Measurements from ENCODE around the gene PBRM1. TPM values are rescaled to one million over a fixed set of nuclear protein-coding genes. Genes with fewer than 3 reads are reported as not detected.

PBRM1 gene
- total RNA-seq, 1 donor from 2014 or later: 131 TPM

DNA sequence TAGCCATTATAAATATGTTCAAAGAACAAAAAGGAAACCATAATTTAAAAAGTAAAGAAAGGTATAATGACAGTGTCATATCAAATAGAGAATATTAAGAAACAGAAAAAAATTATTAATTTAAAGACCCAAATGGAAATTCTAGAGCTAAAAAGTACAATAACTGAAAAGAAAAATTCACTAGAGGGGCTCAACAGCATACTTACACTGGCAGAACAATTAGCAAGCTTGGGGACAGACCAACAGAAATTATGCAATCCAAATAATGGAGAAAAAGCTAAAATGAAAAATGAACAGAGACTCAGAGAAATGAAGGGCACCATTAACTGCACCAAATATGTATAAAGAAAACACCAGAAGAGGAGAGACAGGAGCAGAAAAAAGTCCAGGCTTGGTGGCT is 33.9 kb upstream of the PBRM1 start:
- Mint-ChIP-seq H3K27me3 (no peaks in the 10 kb centered on the region), H3K9me3 (ENCODE audit: low read depth) (no peaks in the 10 kb centered on the region), H3K4me1 (ENCODE audit: low read depth) (no peaks in the 10 kb centered on the region), H3K36me3 (ENCODE audit: insufficient read depth) (peaks cover 12% of the 10 kb centered on the region), H3K4me3 (ENCODE audit: low read depth) (no peak overlapping the region), H3K27ac (no peak overlapping the region)
- DNase-seq (ENCODE audit: low spot score, unreplicated experiment): no peak
- TF ChIP-seq, protein P1, sequence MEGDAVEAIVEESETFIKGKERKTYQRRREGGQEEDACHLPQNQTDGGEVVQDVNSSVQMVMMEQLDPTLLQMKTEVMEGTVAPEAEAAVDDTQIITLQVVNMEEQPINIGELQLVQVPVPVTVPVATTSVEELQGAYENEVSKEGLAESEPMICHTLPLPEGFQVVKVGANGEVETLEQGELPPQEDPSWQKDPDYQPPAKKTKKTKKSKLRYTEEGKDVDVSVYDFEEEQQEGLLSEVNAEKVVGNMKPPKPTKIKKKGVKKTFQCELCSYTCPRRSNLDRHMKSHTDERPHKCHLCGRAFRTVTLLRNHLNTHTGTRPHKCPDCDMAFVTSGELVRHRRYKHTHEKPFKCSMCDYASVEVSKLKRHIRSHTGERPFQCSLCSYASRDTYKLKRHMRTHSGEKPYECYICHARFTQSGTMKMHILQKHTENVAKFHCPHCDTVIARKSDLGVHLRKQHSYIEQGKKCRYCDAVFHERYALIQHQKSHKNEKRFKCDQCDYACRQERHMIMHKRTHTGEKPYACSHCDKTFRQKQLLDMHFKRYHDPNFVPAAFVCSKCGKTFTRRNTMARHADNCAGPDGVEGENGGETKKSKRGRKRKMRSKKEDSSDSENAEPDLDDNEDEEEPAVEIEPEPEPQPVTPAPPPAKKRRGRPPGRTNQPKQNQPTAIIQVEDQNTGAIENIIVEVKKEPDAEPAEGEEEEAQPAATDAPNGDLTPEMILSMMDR (IDR thresholded peaks at IDR 0.05; ENCODE audit: unreplicated experiment): no peak

DNA sequence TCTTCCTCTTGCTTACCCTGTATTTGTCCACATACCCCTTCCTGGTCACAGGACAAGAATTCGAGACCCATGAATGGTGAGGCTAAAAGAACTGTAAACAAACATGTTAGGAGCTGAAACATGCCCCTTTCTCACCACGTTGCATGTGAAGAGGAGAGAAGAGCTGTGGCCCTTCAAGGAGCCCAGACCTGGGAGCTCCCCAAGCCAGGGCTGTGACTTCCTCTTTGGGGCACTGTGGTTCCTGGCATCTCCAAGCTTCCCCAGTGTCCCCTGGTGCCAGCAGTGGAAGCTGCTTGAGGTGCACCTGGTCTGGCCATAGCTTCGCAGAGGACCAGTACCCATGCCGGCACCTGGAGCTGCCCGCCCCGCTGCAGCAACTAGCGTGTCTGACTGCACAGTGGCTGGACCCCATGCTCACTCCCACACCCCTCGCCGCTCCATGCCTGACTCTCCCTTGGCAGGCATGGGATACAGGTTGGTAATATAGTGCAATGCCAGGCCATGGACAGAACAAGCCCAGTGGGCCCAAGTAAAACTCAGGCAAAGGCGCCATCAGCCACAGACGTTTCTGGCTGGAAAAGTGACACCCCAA is 30.1 kb upstream of the PBRM1 start:
- TF ChIP-seq, protein P1 (IDR thresholded peaks at IDR 0.05; ENCODE audit: unreplicated experiment): no peak
- H3K4me3 Mint-ChIP-seq (ENCODE audit: low read depth): no peak overlapping the region
- H3K27me3 Mint-ChIP-seq: no peaks in the 10 kb centered on the region

DNA sequence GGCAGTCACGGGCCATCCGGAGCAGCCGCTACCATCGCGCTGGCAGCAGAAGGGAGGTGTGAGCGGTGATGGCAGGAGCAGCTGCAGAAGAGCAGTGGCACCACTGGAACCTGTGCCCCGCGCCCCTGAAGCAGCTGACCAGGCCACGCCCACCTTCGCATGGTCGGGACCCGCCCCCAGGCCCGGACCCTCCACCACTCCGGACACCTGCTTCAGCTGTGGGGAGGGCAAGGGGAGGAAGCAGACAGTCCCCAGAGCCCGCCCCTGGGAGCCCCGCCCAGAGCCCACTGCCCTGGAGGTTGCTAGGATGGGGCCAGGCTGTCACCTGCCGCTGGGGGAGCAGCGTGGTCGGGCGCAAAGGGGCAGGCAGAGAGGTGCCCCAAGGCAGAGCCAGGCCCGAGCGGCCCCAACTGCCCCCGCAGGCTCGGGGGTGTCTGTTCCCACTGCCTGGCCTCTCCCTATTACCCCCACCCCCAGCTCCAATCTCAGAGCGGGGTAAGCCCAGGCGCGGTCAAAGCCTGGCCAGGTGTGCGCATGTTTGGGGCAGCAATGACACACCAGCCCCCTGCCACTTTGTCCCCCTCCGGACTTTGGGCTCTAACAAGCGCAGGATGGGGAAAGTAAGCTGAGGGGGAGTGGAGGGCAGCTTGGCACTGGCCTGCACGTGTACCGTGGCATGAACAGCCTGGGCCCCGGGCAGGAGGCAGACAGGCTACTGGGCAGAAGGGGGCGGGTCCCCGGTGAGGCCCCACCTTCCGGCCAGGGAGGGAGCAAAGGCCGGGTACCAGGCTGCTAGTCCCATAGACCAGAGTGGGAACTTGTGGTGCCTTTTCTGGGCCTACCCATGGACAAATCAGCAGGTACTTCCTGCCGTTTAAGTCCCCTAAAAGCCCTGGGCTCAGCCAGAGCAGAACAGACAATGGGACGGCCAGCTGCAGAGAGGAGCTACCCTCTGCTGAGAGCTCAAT is 28.9 kb upstream of the PBRM1 start:
- no peaks in the 10 kb centered on the region for H3K27me3 Mint-ChIP-seq
- peak; percentile 46 for DNase-seq (ENCODE audit: low spot score, unreplicated experiment)
- H3K9me3 Mint-ChIP-seq (ENCODE audit: low read depth): no peaks in the 10 kb centered on the region
- H3K27ac Mint-ChIP-seq: no peak overlapping the region
- peaks cover 12% of the 10 kb centered on the region for H3K36me3 Mint-ChIP-seq (ENCODE audit: insufficient read depth)
- TF ChIP-seq, protein P1 (IDR thresholded peaks at IDR 0.05; ENCODE audit: unreplicated experiment): peak; percentile 27
- no peaks in the 10 kb centered on the region for H3K4me1 Mint-ChIP-seq (ENCODE audit: low read depth)
- H3K4me3 Mint-ChIP-seq (ENCODE audit: low read depth): peak overlapping the region; percentile 40

More for the DNA sequence above, 30.1 kb upstream of the PBRM1 start:
- Mint-ChIP-seq H3K27ac (no peak overlapping the region), H3K9me3 (ENCODE audit: low read depth) (no peaks in the 10 kb centered on the region), H3K36me3 (ENCODE audit: insufficient read depth) (peaks cover 16% of the 10 kb centered on the region), H3K4me1 (ENCODE audit: low read depth) (no peaks in the 10 kb centered on the region)
- no peak for DNase-seq (ENCODE audit: low spot score, unreplicated experiment)

DNA sequence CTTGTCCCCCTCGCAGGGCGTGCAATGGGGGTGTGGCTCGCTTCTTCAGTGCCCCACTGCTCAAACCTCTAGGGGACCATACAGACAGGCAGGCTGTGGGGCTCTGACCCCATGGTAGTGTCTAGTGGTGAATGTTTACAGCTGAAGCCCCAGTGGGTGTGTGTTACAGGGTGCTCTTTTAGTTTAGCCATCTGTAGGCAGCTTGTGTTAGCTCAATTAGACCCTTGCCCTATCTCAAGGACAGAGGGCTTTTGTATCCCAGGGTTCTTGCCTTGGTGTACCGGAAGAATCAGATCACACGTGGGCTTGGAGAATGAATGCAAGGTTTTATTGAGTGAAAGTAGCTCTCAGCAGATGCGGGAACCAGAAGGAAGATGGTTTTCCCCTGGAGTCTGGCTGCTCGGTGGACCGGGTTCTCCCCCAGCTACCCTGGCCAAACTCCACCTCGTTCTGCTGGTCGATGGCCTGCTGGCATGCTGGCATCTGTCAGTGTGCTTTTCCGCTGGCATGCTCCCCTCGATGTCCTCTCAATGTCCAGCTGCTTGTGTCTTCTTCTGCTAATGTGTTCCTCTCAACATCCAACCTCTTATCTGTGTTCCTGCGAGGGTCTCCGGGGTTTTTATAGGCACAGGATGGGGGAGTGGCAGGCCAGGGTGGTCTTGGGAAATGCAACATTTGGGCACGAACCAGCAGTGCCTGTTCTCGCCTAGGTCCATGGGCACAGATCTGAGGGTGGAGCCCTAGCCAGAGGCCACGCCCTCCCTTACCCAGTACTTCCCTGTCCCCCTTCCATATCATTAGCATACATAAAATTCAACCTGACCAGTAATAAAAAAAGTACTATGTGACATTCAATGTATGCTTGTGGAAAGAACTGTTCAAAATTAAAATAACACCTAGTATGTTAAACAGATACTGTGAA is 26.8 kb upstream of the PBRM1 start:
- peaks cover 9% of the 10 kb centered on the region for H3K36me3 Mint-ChIP-seq (ENCODE audit: insufficient read depth)
- DNase-seq (ENCODE audit: low spot score, unreplicated experiment): no peak
- H3K9me3 Mint-ChIP-seq (ENCODE audit: low read depth): no peaks in the 10 kb centered on the region
- H3K4me1 Mint-ChIP-seq (ENCODE audit: low read depth): peaks cover 2% of the 10 kb centered on the region
- H3K4me3 Mint-ChIP-seq (ENCODE audit: low read depth): no peak overlapping the region
- H3K27me3 Mint-ChIP-seq: no peaks in the 10 kb centered on the region
- no peak overlapping the region for H3K27ac Mint-ChIP-seq
- TF ChIP-seq, protein P1 (IDR thresholded peaks at IDR 0.05; ENCODE audit: unreplicated experiment): no peak

DNA sequence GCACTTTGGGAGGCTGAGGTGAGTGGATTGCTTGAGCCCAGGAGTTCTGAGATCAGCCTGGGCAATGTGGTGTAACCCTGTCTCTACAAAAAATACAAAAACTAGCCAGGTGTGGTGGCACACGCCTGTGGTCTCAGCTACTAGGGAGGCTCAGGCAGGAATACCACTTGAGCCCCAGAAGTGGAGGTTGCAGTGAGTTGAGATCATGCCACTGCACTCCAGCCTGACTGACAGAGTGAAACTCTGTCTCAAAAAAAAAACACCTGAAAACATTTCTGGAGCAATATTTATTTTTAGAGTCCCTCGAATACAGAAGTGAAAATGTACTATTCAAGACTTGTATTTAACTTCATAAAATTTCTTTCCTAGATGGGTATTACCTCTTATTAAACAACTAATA is 24.8 kb upstream of the PBRM1 start:
- DNase-seq (ENCODE audit: low spot score, unreplicated experiment): no peak
- Mint-ChIP-seq H3K4me3 (ENCODE audit: low read depth) (no peak overlapping the region), H3K27me3 (no peaks in the 10 kb centered on the region), H3K27ac (no peak overlapping the region), H3K9me3 (ENCODE audit: low read depth) (no peaks in the 10 kb centered on the region), H3K36me3 (ENCODE audit: insufficient read depth) (peaks cover 9% of the 10 kb centered on the region), H3K4me1 (ENCODE audit: low read depth) (peaks cover 5% of the 10 kb centered on the region)
- TF ChIP-seq, protein P1 (IDR thresholded peaks at IDR 0.05; ENCODE audit: unreplicated experiment): no peak

All from progenitor cell of endocrine pancreas (in vitro differentiated cells).